Stimulated activated CD8-positive, alpha-beta memory T cell treated with anti-CD3 and anti-CD28 coated beads, Interleukin-15, amount 100 ng/mL, for 4 hours (primary cell): ENCODE measurements around the gene CYP2W1.

Experiments used
- DNase-seq, 2 donors: peaks; one replicate each; pipeline ENCODE4 v3.0.0-alpha.2; 2020; ENCODE audit warnings: low read depth in 2 of 2

CYP2W1 gene

GRCh38 chr7:1015196-1016121 lies 32.5 kb downstream of the CYP2W1 start:
- DNase-seq = no peak

- no peak for DNase-seq
Measured at GRCh38 chr7:1016577-1017531, 33.9 kb downstream of the CYP2W1 start.

- no peak for DNase-seq
Measured at GRCh38 chr7:1017586-1018333, 34.8 kb downstream of the CYP2W1 start.

GRCh38 chr7:1018334-1018695 lies 35.3 kb downstream of the CYP2W1 start:
- DNase-seq = no peak

GRCh38 chr7:1019255-1019785 lies 36.3 kb downstream of the CYP2W1 start:
- no peak for DNase-seq

- no peak for DNase-seq
Measured at GRCh38 chr7:1019789-1020610, 37.0 kb downstream of the CYP2W1 start.

- DNase-seq = no peak
Measured at GRCh38 chr7:1020849-1021251, 37.9 kb downstream of the CYP2W1 start.

- no peak for DNase-seq
Measured at GRCh38 chr7:1021366-1021765, 38.4 kb downstream of the CYP2W1 start.

GRCh38 chr7:1021931-1022330 lies 39.0 kb downstream of the CYP2W1 start:
- DNase-seq = no peak

GRCh38 chr7:1022356-1022755 lies 39.4 kb downstream of the CYP2W1 start:
- no peak for DNase-seq

- DNase-seq = no peak
Measured at GRCh38 chr7:1022801-1023465, 40.0 kb downstream of the CYP2W1 start.

- DNase-seq = no peak
Measured at GRCh38 chr7:1024331-1024841, 41.4 kb downstream of the CYP2W1 start.

GRCh38 chr7:1024876-1025742 lies 42.1 kb downstream of the CYP2W1 start:
- DNase-seq = no peak

- no peak for DNase-seq
Measured at GRCh38 chr7:1025743-1026581, 43.0 kb downstream of the CYP2W1 start.

- DNase-seq = no peak
Measured at GRCh38 chr7:1026721-1027161, 43.8 kb downstream of the CYP2W1 start.

GRCh38 chr7:1027242-1028043 lies 44.5 kb downstream of the CYP2W1 start:
- no peak for DNase-seq
